Left kidney (tissue), 2 donors: ENCODE data around the gene C2orf49. TPM values are rescaled to one million over a fixed set of nuclear protein-coding genes. Genes with fewer than 3 reads are reported as not detected.

ENCODE experiments used
- DNase-seq: peaks from one replicate; pipeline ENCODE4 v3.0.0-alpha.2; 2013
- polyA plus RNA-seq: library from polyadenylated mRNA; unstranded; fragments of 120-200 nt; gene quantifications from one replicate; pipeline ENCODE4 v1.2.1, GENCODE V29; 2013; ENCODE audit not compliant: insufficient read length

Gene C2orf49
- polyA plus RNA-seq, 1 donor: 28.6 TPM

DNA sequence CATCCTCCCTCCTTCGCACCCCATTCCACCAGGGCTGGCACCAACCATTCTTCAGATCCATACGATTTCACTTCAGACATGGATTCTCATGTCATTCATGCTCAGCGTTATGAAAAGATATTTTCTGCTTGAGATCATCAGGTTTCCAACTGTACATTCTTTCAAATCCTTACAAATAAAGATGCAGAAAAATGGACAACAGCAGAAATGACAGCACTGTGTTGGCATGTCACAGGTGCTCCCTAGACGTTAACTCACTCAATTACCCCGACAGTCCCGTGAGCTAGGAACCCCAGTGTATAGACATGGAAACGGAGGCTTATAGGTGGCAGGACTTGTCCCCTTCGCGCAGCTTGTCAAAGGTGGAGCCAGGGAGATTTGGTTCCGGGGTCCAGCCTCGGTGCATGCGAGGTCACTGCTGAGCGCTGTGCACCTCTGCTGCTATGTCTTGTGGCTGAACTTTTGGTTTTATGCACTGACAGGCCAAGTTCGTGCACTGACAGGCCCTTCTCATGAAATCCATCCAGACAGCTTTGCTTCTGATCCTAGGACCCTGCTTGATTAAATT, 43.8 kb downstream of the C2orf49 start:
- DNase-seq: no peak

DNA sequence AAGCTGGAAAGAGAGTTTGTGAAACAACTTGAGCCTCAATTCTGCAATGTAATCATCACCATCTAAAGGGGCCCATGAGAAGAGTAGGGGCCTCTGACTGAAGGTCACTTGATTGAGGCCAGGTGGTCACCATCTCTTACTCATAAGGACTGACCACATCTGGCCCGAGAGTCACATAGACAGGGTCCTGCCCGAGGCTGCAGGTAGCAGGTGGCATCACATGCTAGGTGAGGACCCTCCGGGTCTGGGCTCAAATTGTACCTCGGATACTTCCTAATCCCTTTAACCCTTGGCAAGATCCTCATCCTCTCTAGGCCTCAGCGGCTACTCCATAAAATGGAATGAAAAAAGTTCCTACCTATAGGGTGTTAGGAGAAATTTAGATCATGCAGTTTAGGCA, 44.8 kb downstream of the C2orf49 start:
- no peak for DNase-seq

DNA sequence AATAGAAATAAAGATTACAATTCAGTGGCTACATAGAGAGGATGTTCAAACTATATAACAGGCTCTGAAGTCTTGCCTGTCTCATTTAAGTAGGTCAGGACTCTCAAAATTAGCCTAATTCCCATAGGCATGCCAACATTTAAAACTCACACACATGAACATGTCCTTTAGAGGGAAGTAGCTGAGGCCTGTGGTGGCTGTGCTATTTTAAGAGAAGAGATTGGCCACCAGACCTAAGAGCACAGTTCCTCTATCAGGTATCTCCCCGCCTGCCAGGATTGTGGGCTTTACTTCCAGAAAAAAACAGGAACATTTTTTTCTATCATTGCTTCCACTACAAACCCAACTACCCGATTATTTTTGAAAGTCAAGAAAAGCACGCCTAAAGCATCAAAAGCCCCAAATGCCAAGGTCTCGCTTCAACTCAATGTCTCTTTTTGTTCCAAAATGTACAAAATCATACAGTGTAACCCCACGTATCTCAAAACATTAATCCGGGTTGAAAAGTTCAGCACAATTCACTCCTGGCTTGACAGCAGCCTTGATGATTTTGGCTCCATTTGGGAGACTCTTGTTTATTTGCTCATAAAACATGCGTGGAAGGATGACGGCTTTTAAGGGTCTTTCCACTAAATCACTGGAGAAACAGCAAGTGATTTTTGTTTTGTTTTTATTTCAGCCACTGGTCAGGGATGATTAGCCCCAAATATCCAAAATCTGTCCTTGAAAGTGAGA, 46.3 kb downstream of the C2orf49 start:
- peak; percentile 44 for DNase-seq

DNA sequence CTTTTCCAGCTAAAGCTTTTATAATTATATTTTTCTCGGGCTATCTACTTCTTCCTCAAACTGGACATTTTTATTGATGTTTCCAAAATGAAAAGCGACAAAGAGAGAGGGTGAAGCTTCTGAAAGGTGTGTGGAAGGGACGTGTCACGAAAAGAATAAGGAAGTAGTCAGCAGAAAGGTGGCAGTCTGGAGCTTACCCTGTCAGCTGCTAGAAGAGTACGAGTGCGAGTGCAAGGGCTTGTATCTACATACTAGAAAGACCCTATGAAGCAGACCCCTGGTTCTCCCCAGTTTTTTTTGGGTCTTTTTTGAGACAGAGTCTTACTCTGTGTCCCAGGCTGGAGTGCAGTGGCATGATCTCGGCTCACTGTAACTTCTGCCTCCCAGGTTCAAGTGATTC, 46.9 kb downstream of the C2orf49 start:
- DNase-seq: no peak

DNA sequence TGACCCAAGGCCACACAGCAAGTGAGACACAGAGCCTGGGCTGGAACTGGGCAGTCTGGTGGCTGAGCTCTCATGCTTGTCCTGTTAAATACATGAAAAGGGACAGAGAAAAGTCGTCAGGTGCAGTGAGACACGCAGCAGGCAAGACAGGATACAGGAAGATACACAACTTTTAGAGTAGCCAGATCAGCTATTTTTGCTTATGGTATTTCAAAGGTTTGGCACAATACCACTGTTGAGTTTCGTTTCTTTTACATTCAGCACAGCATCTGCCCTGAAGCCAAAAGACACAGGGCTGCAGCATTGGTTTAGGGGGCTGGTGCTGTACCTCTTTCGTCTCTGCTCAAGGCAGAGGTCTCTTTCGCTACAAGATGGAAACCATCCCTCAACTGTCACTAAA, 47.5 kb downstream of the C2orf49 start:
- no peak for DNase-seq

DNA sequence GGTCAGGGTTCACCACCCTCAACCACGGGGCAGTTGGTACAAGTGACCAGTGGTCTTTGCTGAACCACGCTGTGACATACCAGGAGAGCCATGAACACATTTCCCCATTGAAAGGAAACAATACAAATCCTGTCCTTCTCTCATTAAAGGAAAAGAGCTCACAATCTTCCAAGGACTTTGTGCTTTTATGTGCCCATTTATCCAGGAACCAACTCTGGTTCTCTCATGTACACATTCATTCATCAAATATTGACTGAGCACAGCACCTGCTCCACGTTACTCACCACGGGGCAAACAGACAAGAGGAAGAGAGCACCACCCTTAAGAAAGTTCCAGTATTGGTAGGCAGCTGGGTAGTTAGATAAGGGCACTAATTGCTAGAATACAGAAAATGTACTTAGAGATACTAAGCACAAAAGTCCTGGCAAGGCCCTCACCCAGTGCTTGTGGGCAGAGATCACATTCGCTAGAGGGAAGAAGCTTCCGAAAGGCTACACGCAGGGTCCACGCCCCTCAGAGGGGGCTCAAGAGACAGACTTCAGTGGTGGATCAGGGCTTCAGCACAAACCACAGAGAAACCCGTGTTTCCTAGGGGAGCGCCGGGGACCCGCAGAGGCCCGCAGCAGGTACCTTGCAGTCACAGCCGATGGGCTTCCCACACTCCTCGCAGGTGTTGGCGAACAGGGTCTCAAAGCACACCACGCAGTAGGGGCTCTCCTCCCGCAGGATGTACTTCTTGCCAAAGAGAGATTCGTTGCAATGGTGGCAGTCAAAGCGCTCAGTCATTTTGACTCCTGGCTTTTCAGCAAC, 48.6 kb downstream of the C2orf49 start:
- DNase-seq: no peak

DNA sequence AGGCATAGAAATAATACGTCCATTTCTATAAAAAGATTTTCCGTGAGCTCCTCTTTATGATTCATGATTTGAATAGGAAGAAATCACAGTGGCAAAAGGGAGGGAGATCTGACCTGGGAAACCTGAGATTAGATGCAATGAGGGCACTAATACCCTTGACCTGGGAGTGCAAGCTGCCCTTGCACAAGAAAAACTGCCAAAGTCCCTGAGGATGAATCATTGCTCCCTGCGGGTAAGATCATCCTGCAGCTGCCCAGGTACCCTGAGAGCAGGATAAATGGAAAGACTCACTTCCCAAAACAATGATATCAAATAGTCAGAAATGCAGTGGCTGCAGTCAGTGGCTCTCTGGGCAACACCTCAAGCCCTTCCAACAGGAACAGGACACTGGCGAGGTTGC, 49.9 kb downstream of the C2orf49 start:
- no peak for DNase-seq

DNA sequence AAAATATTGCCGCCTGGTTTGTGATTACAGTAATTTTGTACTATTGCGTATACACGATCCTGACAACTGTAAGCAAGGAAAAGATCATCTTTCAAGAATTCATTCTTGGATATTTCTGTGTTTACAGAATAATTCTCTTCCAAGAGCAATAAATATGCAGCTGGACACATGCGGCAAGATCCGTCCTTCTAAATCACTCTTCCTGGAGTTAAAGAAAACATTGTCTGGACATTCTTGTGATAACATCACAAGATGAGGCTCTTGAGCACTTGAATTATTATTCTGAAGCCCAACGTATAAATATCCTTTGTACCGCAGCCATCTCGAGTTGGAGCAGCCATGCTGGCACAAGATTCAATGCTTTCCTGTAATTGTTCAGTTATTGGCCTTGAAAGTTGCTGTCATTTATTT, 51.6 kb downstream of the C2orf49 start:
- DNase-seq: peak; percentile 33

DNA sequence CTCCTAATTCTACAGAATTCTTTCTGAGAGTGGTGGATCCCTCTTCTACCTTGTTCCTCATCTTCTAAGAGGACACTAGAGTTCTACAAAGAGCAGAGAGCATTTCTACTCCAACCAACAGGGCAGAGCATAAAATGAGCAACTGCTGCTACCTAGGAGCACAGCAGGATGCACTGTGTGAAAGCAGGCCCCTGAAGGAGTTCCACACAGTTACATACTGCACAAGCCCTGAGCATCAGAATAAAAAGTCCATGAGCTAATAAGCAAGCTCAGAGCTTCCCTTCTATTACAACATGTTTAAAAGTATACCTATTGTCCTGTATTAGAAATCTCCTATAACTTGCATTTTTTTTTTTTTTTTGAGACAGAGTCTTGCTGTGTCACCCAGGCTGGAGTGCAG, 53.1 kb downstream of the C2orf49 start:
- DNase-seq: no peak

DNA sequence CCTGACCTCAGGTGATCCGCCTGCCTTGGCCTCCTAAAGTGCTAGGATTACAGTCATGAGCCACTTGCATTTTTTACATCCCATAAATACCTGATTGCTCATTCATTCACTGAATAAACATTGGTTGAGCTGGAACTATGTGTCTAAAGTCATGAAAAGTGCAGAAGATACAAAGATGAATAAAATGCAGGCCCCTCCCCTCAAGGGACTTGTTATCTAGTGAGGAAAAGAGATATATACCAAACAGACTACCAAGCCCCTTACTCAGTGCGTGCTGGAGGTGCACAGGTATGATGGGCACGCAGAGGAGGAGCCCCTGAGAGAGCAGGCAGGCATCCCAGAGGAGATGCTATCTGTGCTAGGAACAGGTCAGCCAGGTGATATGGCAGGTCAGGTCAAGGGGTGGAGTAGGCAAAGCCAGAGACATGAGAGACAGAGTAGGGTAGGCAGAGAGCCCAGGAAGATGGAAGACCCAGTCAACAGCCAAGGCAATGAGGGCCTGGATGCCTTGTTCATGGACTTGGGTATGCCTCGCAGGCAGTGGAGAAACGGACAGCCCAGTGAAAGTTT, 53.8 kb downstream of the C2orf49 start:
- DNase-seq: no peak

DNA sequence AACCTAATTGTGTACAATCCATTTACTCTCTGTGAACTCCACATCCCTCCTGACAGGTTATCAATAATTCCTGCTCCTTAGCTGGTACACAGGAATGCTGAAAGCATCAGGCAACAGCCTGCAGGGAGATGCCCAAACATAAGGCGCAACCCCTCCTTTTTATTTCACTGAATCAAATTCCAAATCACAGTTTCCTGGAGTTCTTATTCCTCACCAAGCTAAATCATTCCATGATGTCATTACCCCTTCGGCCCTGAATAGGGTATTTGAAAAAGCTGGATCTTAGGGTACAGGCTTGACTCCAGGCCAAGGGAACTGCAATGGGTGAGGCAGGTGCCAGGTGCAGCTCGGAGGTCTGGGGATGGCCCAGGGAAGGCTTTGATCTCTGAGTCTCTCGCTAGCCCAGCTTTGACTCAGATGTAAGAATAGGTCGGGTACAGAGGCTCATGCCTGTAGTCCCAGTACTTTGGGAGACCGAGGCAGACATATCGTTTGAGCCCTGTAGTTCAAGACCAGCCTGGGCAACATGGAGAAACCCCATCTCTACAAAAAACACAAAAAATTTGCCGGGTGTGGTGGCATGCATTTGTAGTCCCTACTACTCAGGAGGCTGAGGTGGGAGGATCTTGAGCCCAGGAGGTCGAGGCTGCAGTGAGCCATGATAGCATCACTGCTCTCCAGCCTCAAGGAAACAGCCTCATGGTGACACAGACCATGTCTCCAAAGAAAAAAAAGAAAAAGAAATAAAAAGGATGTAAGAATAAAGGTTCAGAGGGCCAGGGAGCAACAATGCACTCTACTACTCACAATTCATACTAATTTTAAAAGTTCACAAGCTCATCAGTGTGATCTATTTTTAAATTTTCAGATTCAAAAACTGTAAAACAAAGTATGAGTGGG, 54.7 kb downstream of the C2orf49 start:
- no peak for DNase-seq

DNA sequence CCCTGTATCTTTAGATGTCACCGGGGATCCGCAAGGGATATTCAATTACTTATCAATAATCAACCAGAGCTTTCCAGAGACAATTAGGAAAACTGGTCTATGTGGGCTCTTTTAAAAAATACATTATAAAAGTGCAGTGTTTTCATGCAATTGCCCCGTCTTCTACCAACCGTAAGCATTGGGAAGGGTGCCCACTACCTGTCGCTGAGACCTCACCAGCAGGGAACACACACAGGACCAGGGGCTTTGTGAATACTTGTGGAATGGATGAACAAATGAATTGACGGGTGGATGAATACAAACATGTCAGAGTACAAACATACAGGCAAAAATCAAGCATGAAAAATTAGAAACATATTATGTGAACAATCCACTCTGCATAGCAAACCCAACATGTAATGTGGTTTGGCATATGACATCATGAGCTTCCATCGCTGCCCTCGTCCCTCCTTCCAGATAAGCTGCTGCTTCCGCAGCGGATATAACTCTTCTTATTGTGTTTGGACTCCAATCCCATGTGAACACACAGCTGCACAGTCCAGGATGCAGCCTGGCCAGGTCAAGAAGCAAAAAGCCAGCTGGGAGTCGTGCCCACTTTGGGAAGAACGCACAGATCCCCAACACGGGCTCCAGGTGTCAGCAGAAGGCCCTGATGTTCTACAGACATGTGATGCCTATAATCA, 56.2 kb downstream of the C2orf49 start:
- no peak for DNase-seq

DNA sequence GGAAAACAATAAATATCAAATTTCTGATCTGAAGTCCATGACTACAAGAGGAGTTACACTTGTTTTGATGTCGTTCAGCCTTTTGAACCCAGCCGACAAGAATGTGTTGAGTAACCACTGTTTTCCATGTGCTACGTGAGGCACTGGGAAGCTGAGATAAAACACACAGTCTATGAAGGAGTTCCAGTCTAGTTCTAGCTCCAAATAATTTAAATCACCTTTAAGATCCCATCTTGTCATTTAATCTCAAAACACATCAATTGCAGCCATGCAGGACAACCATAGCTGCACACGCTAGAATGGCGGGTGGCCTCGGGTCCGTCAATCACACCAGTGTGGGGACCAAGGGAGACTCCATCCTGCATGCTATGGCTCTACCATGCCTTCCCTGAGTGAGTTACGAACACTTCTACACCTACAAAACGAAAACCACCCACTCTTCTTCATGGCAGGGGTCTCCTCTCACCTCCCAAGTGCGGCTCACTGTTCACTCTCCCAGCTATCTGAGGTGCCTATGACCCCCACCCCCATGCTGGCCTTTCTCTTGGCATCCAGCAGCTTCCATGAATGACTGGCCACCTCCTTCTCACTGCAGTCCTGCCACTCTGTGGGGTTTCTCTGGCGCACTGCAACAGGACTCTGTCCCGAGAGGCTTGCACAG, 57.7 kb downstream of the C2orf49 start:
- DNase-seq: no peak

DNA sequence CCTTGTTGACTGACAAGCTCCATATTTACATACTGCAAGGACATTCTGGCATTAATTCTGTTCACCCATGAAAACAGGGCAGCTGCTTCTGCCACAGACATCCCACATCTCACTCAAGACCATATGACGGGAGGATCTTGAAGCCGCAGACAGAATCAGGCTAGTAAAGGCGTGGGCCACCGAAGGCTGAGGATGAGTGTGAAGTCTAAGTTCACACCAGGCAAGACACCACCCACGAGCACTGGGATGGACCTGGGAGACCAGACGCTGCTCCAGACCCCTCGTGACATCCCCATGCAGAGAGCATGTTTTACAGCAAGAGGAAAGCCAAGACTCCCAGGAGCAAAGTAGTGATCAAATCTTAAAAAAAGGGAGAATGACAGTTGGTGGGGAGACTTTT, 58.4 kb downstream of the C2orf49 start:
- DNase-seq: no peak

DNA sequence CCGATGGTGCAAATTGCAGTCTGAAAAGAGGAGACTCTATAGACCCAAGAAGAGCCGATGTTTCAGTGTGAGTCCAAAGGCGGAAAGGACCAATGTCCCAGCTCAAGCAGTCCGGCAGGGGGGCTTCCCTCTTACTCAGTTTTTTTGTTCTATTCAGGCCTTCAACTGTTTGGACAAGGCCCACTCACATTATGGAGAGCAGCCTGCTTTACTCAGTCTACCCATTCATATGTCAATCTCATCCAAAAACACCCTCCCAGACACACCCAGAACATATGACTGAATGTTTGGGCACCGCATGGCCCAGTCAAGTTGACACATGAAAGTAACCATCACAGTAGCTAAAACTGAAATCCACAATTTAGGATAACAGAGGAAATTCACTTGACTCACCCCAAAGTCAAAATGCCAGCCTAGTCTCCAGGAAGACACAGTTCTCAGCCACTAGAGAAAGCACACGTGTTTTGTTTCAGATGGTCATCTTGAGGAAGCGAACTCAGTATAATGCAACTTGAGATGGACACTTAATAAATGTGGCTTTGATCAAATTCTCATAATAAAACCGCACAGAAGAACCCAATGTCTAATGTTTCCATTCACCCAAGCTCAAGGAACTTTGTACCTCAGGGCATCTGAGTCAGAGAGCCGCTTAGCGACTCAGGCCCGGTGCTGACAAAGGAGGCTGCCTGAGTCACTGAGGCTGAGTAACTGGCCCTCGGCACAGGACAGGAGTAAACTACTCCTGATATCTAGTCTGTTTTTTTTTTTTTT, 59.1 kb downstream of the C2orf49 start:
- DNase-seq: no peak

DNA sequence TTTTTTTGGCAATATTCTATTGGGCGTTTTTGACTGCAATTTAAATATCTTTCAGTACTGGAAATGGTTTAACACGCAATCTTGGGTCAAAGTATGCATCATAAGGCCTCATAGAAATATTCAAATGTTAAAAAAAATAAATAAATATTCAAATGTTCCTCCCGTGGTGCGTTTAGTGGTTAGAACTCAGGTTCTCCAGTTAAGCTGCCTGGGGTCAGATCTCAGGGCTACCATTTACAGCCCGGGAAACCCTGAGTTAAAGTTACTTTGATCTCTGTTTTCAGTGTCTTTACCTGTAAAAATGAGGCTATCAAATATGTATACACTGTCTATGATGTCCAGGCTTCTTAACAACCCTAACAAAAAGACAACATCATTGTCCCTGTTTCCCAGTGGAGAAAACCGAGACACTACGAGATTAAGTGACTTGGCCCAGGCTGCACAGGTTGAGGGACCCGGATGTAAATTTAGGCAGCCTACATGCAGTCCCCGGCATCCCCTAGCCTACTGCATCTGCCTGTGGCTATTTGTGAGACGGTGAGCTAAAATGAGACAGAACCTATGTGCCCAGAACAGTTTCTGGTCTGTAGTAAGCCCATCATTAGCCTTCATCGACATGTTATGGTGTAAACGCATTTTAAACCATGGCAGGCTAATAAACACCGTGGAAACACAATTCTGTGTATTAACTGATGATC, 59.8 kb downstream of the C2orf49 start:
- no peak for DNase-seq

DNA sequence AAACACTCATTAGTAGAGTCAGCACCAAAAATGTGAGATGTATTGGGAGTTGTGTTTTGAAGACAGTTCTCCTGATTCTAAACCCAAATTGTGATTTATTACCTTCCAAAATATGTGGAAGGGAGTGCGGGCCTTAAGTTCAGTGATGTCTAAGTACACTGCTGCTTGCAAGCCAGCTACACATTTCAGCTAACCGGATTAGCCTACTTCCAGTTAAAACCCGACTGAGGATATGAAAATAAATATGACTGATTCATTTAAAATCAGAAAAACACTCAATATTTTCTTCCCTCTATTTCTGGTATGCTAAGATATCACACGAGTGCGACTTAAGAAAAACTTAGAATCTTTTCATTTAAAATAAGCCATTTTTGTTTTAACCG, 60.6 kb downstream of the C2orf49 start:
- DNase-seq: no peak

DNA sequence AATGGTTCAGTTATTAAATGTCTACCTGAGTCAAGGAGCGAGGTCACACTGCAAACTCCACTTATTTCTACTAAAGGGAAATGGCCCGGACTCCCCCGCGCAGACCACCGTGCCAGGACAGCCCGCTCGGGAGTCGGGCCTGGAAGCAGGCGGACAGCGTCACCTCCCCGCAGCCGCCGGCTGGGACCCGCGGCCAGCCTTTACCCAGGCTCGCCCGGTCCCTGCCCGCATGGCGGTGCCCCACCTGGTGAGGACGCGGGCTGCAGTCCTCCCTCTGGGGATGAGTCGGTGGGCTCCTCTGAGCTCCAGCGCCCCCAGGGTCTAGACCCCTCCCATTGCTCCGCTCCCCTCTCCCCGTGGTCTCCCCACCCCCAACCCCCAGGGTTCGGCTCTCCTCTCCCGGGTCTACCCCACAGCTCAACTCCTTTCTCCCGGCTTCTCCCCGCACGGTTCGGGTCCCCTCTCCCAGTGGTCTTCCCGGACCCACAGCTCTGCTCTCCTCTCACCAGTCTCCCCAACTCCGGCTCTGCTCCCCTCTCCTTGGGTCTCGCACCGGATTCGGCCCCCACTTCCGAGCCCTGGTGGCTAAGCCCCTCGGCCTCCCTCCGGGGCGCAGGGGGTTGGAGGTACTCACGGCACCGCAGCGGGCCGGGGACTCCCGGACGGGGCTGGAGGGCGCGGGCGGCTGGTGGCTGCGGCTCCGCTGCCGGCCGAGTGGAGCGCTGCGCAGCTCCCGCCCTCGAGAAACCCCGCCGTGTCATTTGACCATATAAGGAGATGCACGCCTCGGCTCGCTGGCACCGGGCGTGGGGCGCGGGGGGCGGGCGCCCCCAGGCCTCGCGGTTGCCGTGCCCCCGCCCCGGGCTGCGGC, 61.2 kb downstream of the C2orf49 start, which contains the start of gene FHL2:
TSS of gene FHL2 (minus strand) at position 716 of the 871 bp plus-strand sequence. CDS start 12,535 bp downstream, outside the sequence.
- peak; percentile 81 for DNase-seq
